HUES6 (cell line): ENCODE measurements around the gene YPEL4.
"Not testable (repeated sequence)": the region's sequence is repeated elsewhere in the genome, so short reads cannot be mapped to it uniquely, and the experiment has no call there.

Experiments
- H3K27ac ChIP-seq: 2 replicates; pipeline ENCODE4 v1.7.0; 2013; ENCODE audit warnings: low read depth, mild to moderate bottlenecking, low read length, inconsistent platforms
- H3K27me3 ChIP-seq: 2 replicates; pipeline ENCODE4 v1.6.1; 2013; ENCODE audit warnings: low read length; ENCODE audit not compliant: control insufficient read depth, insufficient read depth
- H3K36me3 ChIP-seq: 2 replicates; pipeline ENCODE4 v1.6.1; 2013; ENCODE audit warnings: low read length; ENCODE audit not compliant: control insufficient read depth, insufficient read depth
- H3K4me1 ChIP-seq: 2 replicates; pipeline ENCODE4 v1.6.1; 2013; ENCODE audit warnings: low read length; ENCODE audit not compliant: control insufficient read depth, insufficient read depth
- H3K4me3 ChIP-seq: 2 replicates; pipeline ENCODE4 v1.5.1; 2013; ENCODE audit warnings: low read depth, low read length
- H3K9ac ChIP-seq: one replicate; pipeline ENCODE4 v1.6.1; 2013; ENCODE audit warnings: mild to moderate bottlenecking, low read length
- H3K9me3 ChIP-seq: 2 replicates; pipeline ENCODE4 v1.6.1; 2013; ENCODE audit warnings: low read depth, low read length; ENCODE audit not compliant: control insufficient read depth, insufficient read depth

Gene YPEL4

GRCh38 chr11:57649826-57650738 is at the start of gene YPEL4:
Gene YPEL4 (minus strand): TSS chr11:57649912. CDS start chr11:57647107, 2,805 bp downstream.
- H3K9me3 ChIP-seq: no peaks in the 10 kb centered on the region
- peaks cover 52% of the 10 kb centered on the region for H3K4me1 ChIP-seq
- H3K36me3 ChIP-seq: no peaks in the 10 kb centered on the region
- no peak within 1 kb of the TSS for H3K27ac ChIP-seq
- H3K27me3 ChIP-seq: no peaks in the 10 kb centered on the region
- peak within 1 kb of the TSS; percentile 50 for H3K4me3 ChIP-seq
- peak within 1 kb of the TSS; percentile 65 for H3K9ac ChIP-seq

- Histone ChIP-seq H3K9me3 (no peaks in the 10 kb centered on the region), H3K36me3 (peaks cover 83% of the 10 kb centered on the region), H3K27ac (no peak overlapping the region), H3K27me3 (no peaks in the 10 kb centered on the region), H3K4me3 (no peak overlapping the region), H3K9ac (no peak overlapping the region), H3K4me1 (no peaks in the 10 kb centered on the region)
These were observed 49.2 kb upstream of the YPEL4 start for GRCh38 chr11:57698843-57699365.

GRCh38 chr11:57690474-57690873 is 40.8 kb upstream of the YPEL4 start:
- H3K4me1 ChIP-seq, H3K27ac ChIP-seq, H3K27me3 ChIP-seq, H3K4me3 ChIP-seq, H3K9ac ChIP-seq, H3K9me3 ChIP-seq: not testable (repeated sequence)
- peaks cover 81% of the 10 kb centered on the region for H3K36me3 ChIP-seq

GRCh38 chr11:57681168-57681567 is 31.5 kb upstream of the YPEL4 start:
- H3K9ac ChIP-seq: no peak overlapping the region
- H3K9me3 ChIP-seq: no peaks in the 10 kb centered on the region
- no peaks in the 10 kb centered on the region for H3K27me3 ChIP-seq
- no peaks in the 10 kb centered on the region for H3K4me1 ChIP-seq
- H3K4me3 ChIP-seq: no peak overlapping the region
- H3K27ac ChIP-seq: no peak overlapping the region
- H3K36me3 ChIP-seq: peaks cover 62% of the 10 kb centered on the region

GRCh38 chr11:57680552-57680874 is 30.8 kb upstream of the YPEL4 start:
- Histone ChIP-seq H3K36me3 (peaks cover 64% of the 10 kb centered on the region), H3K4me1 (no peaks in the 10 kb centered on the region), H3K27ac (no peak overlapping the region; the same call in 1 of the 2 replicates), H3K9me3 (no peaks in the 10 kb centered on the region), H3K27me3 (no peaks in the 10 kb centered on the region), H3K4me3 (no peak overlapping the region), H3K9ac (no peak overlapping the region)

- Histone ChIP-seq H3K36me3 (peaks cover 64% of the 10 kb centered on the region), H3K27ac (no peak overlapping the region), H3K27me3 (no peaks in the 10 kb centered on the region)
These were observed 29.7 kb upstream of the YPEL4 start for GRCh38 chr11:57679396-57679795.

GRCh38 chr11:57675176-57675941 is 25.6 kb upstream of the YPEL4 start:
- Histone ChIP-seq H3K4me1 (peaks cover 5% of the 10 kb centered on the region; the same call in 1 of the 2 replicates), H3K27ac (no peak overlapping the region; the same call in 1 of the 2 replicates), H3K27me3 (no peaks in the 10 kb centered on the region), H3K36me3 (peaks cover 62% of the 10 kb centered on the region), H3K9me3 (no peaks in the 10 kb centered on the region), H3K4me3 (no peak overlapping the region), H3K9ac (no peak overlapping the region)

More at GRCh38 chr11:57679396-57679795, 29.7 kb upstream of the YPEL4 start:
- 0 out of 2 replicates have a peak, but pooled peaks cover 5% of the 10 kb centered on the region for H3K4me1 ChIP-seq
- no peak overlapping the region for H3K4me3 ChIP-seq
- H3K9me3 ChIP-seq: no peaks in the 10 kb centered on the region
- no peak overlapping the region for H3K9ac ChIP-seq

- peaks cover 6% of the 10 kb centered on the region for H3K4me1 ChIP-seq
- H3K36me3 ChIP-seq: peaks cover 60% of the 10 kb centered on the region
- no peaks in the 10 kb centered on the region for H3K27me3 ChIP-seq
- H3K27ac ChIP-seq: no peak overlapping the region
- H3K4me3 ChIP-seq: no peak overlapping the region
- no peaks in the 10 kb centered on the region for H3K9me3 ChIP-seq
- H3K9ac ChIP-seq: no peak overlapping the region
These were observed 24.5 kb upstream of the YPEL4 start for GRCh38 chr11:57674251-57674650.

- H3K4me1 ChIP-seq: peaks cover 4% of the 10 kb centered on the region
- H3K27ac ChIP-seq: peak overlapping the region; percentile 97
- H3K4me3 ChIP-seq: peak overlapping the region; percentile 87
- no peaks in the 10 kb centered on the region for H3K9me3 ChIP-seq
- peaks cover 18% of the 10 kb centered on the region for H3K36me3 ChIP-seq
- H3K27me3 ChIP-seq: no peaks in the 10 kb centered on the region
- H3K9ac ChIP-seq: peak overlapping the region; percentile 96
These were observed 18.7 kb upstream of the YPEL4 start for GRCh38 chr11:57668434-57668782.

GRCh38 chr11:57667736-57668433 is 18.2 kb upstream of the YPEL4 start, which contains the start of gene ZDHHC5:
Gene ZDHHC5 (plus strand): TSS chr11:57668114. CDS start chr11:57673091, 4,977 bp downstream.
- H3K9ac ChIP-seq: peak within 1 kb of the TSS; percentile 96
- H3K4me3 ChIP-seq: peak within 1 kb of the TSS; percentile 87
- peaks cover 13% of the 10 kb centered on the region for H3K36me3 ChIP-seq
- no peaks in the 10 kb centered on the region for H3K9me3 ChIP-seq
- H3K4me1 ChIP-seq: peaks cover 4% of the 10 kb centered on the region; the same call in 1 of the 2 replicates
- H3K27me3 ChIP-seq: no peaks in the 10 kb centered on the region
- peak within 1 kb of the TSS; percentile 97 for H3K27ac ChIP-seq
